Astrocyte of the cerebellum (primary cell): ENCODE results near the gene SHROOM3.
"Not testable (repeated sequence)": the region's sequence is repeated elsewhere in the genome, so short reads cannot be mapped to it uniquely, and the experiment has no call there.

ENCODE experiments used
- DNase-seq: peaks from one replicate; pipeline ENCODE4 v3.0.0-alpha.2; 2011; ENCODE audit warnings: low read depth
- H3K4me3 ChIP-seq: 2 replicates; pipeline ENCODE4 v1.5.1; 2011; ENCODE audit warnings: mild to moderate bottlenecking, low read depth, low read length, moderate library complexity
- in situ Hi-C: cut with HindIII; loops from 2 replicates; pipeline ENCODE4 v1.10.0; 2017; ENCODE audit warnings: low sequenced_read_pairs
- TF ChIP-seq, protein P1 (sequence below): IDR thresholded peaks from 2 replicates; pipeline ENCODE4 v1.5.1; 2012; ENCODE audit warnings: low read length, low read depth, moderate library complexity, mild to moderate bottlenecking; ENCODE audit errors: missing control alignments

The SHROOM3 gene

DNA sequence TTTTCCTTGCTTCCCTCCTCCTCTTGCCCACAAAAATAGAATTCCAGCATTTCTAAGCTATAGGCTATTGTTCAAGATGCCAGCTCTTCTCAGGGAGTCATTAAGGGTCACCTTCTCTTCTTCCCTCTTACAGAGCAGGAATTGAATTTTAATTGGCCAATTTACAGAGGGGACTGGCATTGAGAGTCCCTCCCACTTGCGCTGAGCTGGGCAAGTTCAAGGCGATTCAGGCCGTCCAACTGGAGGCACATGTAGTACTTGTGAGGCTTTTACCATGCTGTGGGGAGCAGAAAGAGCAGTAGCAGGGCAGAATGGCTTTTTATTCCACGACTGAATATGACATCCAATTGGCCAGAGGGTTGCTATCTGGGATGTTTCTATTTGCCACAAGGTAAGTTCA is 281.0 kb downstream of the SHROOM3 start:
- no peak for DNase-seq
- TF ChIP-seq, protein P1, sequence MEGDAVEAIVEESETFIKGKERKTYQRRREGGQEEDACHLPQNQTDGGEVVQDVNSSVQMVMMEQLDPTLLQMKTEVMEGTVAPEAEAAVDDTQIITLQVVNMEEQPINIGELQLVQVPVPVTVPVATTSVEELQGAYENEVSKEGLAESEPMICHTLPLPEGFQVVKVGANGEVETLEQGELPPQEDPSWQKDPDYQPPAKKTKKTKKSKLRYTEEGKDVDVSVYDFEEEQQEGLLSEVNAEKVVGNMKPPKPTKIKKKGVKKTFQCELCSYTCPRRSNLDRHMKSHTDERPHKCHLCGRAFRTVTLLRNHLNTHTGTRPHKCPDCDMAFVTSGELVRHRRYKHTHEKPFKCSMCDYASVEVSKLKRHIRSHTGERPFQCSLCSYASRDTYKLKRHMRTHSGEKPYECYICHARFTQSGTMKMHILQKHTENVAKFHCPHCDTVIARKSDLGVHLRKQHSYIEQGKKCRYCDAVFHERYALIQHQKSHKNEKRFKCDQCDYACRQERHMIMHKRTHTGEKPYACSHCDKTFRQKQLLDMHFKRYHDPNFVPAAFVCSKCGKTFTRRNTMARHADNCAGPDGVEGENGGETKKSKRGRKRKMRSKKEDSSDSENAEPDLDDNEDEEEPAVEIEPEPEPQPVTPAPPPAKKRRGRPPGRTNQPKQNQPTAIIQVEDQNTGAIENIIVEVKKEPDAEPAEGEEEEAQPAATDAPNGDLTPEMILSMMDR, result no peak
- in situ Hi-C loops, result no loop called here
- H3K4me3 ChIP-seq, result no peak overlapping the region

DNA sequence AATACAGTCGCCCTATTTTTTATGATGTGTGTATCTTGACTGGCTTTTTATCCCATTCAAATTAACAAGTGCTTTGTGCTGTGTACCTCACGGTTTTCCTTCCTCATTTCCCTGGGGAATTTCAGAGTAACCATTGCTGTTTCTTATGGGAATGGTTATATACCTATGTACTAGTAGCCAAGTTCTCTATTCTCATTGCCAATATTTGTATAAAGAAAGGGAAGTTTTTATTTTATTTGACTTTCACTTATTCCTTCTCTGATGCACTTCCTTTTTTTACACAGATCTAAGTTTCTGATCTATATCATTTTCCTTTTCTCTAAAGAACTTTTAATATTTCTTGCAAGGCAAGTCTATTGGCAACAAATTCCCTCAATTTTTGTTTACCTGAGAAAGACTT is 281.6 kb downstream of the SHROOM3 start:
- no peak overlapping the region for H3K4me3 ChIP-seq
- DNase-seq, result no peak
- in situ Hi-C loops, result no loop called here
- TF ChIP-seq, protein P1, result no peak

- in situ Hi-C loops, result no loop called here
- DNase-seq, result no peak
- TF ChIP-seq, protein P1, result no peak
- H3K4me3 ChIP-seq, result no peak overlapping the region
Measured at GRCh38 chr4:76717431-76717830, 282.4 kb downstream of the SHROOM3 start.

- in situ Hi-C loops, result no loop called here
- H3K4me3 ChIP-seq, result no peak overlapping the region
- DNase-seq, result no peak
- TF ChIP-seq, protein P1, result no peak
Measured at GRCh38 chr4:76718021-76718420, 283.0 kb downstream of the SHROOM3 start.

DNA sequence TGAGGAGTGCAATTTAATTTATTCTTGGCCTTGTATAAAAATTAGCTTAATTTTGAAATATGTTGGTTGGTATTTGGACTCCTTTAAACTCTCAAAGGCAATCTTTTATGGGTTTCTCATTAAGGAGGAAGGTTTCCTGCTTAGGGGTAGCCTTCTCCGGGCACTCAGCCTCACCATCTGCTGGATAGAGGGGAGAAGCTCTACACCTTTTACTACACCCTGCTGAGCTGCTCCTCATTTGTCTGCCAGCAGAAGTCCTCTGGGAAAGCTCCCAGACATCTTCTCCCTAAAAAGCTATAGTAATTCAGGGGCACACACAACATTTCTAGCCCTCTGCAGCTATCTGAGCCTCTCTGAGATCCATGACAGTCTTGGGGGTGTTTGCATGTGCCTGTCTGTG is 283.8 kb downstream of the SHROOM3 start:
- TF ChIP-seq, protein P1, result no peak
- no peak for DNase-seq
- in situ Hi-C loops, result no loop called here
- H3K4me3 ChIP-seq, result no peak overlapping the region

DNA sequence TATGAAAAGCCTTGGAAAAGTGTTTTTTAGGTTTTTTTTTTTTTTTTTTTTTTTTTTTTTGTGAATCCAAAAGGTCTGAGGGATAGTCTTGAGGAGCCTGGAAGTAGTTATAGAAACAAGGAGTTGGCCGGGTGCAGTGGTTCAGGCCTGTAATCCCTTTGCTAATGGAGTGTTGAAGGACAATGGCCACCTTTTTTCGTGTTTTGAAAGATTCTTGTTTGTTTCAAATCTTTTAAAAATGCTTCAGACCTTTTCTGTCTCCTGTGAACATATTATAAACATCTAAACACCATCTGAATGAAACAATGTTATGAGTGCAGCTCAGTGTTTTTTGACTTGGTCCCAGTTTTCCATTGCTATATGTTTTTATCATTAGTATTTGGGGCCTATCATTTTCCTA is 285.1 kb downstream of the SHROOM3 start:
- no peak overlapping the region for H3K4me3 ChIP-seq
- in situ Hi-C loops, result no loop called here
- TF ChIP-seq, protein P1, result no peak
- no peak for DNase-seq

DNA sequence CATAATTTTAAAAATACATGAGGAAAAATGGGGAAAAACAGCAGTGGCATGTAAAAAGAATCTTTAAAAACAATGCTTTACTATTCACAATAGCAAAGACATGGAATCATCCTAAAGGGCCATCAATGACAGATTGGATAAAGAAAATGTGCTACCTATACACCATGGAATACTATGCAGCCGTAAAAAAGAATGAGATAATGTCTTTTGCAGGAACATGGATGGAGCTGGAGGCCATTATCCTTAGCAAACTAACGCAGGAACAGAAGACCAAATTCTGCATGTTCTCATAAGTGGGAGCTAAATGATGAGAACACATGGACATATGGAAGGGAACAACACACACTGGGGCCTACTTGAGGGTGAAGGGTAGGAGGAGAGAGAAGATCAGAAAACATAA is 287.1 kb downstream of the SHROOM3 start:
- DNase-seq, H3K4me3 ChIP-seq, in situ Hi-C loops: not testable (repeated sequence)
